ENCODE data around the gene CSK. TPM values are rescaled to one million over a fixed set of nuclear protein-coding genes. Genes with fewer than 3 reads are reported as not detected.

CSK gene
- total and polyA plus RNA-seq, 12 donors = 19.7 to 48.6 (median 24.8) TPM

- ATAC-seq = no peak
These were observed 18.7 kb downstream of the CSK start for GRCh38 chr15:74800559-74801094.

GRCh38 chr15:74801311-74801997, 19.6 kb downstream of the CSK start:
- Histone ChIP-seq H3K27ac (no peak overlapping the region), H3K27me3 (no peaks in the 10 kb centered on the region), H3K36me3 (peaks cover 3 to 78% (median 35%) of the 10 kb centered on the region in 9 donors), H3K4me3 (no peak overlapping the region), H3K4me1 (peaks cover 4 to 40% (median 21%) of the 10 kb centered on the region in 9 donors), H3K9me3 (no peaks in the 10 kb centered on the region)
- 83 to 87% methylated on average over 18 of the region's 18 CpGs for WGBS, 2 donors
- ATAC-seq = no peak
- no peak for TF ChIP-seq CTCF (IDR thresholded peaks at IDR 0.05)
- no peak for DNase-seq
- intact Hi-C loops (cut with DNase I) = loop anchor here in 4 of 10 donors (2.0 to 5.0 kb wide), 3 partner anchors 21 to 34 kb away; no protein-coding TSS in a partner anchor

More at GRCh38 chr15:74800559-74801094, 18.7 kb downstream of the CSK start:
- Histone ChIP-seq H3K27me3 (no peaks in the 10 kb centered on the region), H3K36me3 (peaks cover 3 to 85% (median 35%) of the 10 kb centered on the region in 9 donors), H3K4me1 (peaks cover 4 to 48% (median 23%) of the 10 kb centered on the region in 9 donors), H3K4me3 (no peak overlapping the region), H3K9me3 (no peaks in the 10 kb centered on the region), H3K27ac (peak overlapping the region in 3 of 10 donors; percentile 51 to 75 (median 68))
- WGBS, 2 donors = 84 to 91% methylated on average over 20 of the region's 20 CpGs
- intact Hi-C loops (cut with DNase I) = loop anchor here in 4 of 10 donors (2.0 to 5.0 kb wide), 3 partner anchors 20 to 33 kb away; no protein-coding TSS in a partner anchor
- TF ChIP-seq CTCF (IDR thresholded peaks at IDR 0.05) = no peak
- no peak for DNase-seq

- intact Hi-C loops (cut with DNase I) = loop anchor here in 1 of 10 donors (5.0 kb wide), 1 partner anchor 35 kb away; no protein-coding TSS in a partner anchor
- Histone ChIP-seq H3K27me3 (no peaks in the 10 kb centered on the region), H3K4me1 (peaks cover 4 to 34% (median 21%) of the 10 kb centered on the region in 9 donors), H3K36me3 (peaks cover 3 to 77% (median 35%) of the 10 kb centered on the region in 9 donors), H3K27ac (no peak overlapping the region), H3K4me3 (no peak overlapping the region), H3K9me3 (no peaks in the 10 kb centered on the region)
- TF ChIP-seq CTCF (IDR thresholded peaks at IDR 0.05) = no peak
- ATAC-seq (no peak), DNase-seq (no peak)
- 90 to 95% methylated on average over 19 to 20 of the region's 20 CpGs for WGBS, 2 donors
These were observed 20.4 kb downstream of the CSK start for GRCh38 chr15:74802290-74802689.

- Histone ChIP-seq H3K27me3 (no peaks in the 10 kb centered on the region), H3K4me1 (peaks cover 4 to 29% (median 18%) of the 10 kb centered on the region in 9 donors), H3K4me3 (no peak overlapping the region), H3K36me3 (peaks cover 3 to 71% (median 35%) of the 10 kb centered on the region in 9 donors), H3K27ac (no peak overlapping the region), H3K9me3 (no peaks in the 10 kb centered on the region)
- intact Hi-C loops (cut with DNase I) = loop anchor here in 1 of 10 donors (5.0 kb wide), 1 partner anchor 36 kb away; no protein-coding TSS in a partner anchor
- ATAC-seq (no peak), DNase-seq (no peak)
- no peak for TF ChIP-seq CTCF (IDR thresholded peaks at IDR 0.05)
- WGBS, 2 donors = 90 to 91% methylated on average over 31 of the region's 31 CpGs
These were observed 21.1 kb downstream of the CSK start for GRCh38 chr15:74802862-74803447.
